ENCODE results near the gene FAM53B.

DNA sequence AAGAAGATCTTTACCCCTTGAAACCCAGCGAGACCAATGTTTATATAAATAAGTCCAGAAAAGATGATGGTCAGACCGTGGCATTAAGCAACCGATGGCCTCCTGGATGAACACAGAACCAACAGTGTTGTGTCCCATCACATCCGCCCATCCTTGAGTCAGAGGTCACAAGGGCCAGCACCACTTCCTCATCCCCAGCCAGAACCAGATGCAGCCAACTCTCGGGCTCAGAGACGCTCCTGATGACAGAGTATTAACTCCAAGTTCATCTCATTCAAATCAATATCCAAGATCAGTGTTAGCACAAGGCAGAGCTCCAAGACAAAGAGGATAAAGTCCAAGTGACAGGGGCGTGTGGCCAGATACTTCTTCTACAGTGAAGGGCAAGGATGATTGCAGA is 63.5 kb downstream of the FAM53B start:
- TF ChIP-seq, protein P1, sequence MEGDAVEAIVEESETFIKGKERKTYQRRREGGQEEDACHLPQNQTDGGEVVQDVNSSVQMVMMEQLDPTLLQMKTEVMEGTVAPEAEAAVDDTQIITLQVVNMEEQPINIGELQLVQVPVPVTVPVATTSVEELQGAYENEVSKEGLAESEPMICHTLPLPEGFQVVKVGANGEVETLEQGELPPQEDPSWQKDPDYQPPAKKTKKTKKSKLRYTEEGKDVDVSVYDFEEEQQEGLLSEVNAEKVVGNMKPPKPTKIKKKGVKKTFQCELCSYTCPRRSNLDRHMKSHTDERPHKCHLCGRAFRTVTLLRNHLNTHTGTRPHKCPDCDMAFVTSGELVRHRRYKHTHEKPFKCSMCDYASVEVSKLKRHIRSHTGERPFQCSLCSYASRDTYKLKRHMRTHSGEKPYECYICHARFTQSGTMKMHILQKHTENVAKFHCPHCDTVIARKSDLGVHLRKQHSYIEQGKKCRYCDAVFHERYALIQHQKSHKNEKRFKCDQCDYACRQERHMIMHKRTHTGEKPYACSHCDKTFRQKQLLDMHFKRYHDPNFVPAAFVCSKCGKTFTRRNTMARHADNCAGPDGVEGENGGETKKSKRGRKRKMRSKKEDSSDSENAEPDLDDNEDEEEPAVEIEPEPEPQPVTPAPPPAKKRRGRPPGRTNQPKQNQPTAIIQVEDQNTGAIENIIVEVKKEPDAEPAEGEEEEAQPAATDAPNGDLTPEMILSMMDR (conservative IDR thresholded peaks at IDR 0.05; ENCODE audit: low read length) = no peak
- no peak for TF ChIP-seq EZH2phosphoT487 (IDR thresholded peaks at IDR 0.05; ENCODE audit: borderline replicate concordance, low read depth, low read length)
